Measurements from ENCODE around the gene NR2F2.
"Not testable (repeated sequence)": the region's sequence is repeated elsewhere in the genome, so short reads cannot be mapped to it uniquely, and the experiment has no call there.

Gene NR2F2

DNA sequence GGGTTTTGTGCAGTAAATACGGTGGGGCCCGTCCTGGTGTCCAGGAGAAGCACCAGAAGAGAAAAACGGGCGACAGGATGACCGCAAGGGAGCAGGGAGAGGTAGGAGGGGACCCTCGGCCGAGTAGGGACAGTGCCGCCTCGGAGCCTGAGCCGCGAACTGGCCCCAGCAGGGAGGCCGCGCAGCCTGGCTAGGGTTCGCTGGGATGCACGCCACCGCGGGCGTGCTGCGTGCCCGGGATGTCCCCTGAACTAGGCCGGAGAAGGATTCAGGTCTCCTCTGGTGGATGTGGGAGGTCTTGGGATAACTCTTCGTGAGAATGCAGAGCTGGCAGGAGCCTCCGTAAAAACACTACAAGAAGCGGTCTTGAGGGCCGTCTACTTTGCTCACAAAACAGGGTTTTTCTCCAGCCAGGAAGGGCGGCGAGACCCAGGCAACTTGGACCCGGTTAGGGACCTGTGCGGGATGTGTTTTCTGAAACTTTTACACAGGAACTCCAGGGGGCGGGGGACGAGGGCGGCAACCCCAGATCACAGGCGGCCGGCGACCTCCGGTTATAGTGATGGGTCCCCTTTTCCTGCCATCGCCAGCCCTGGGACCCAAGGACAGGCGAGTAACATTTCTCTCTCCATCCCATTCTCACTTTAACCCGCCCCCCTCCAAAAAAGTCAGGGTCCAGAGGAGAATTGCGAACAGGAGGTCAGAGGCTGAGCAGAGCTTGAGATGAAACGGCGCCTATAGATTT lies 35.5 kb downstream of the NR2F2 start:
- no peak for TF ChIP-seq POLR2A (IDR thresholded peaks at IDR 0.05; ENCODE audit: low read depth, low read length)
- TF ChIP-seq TAF1 (IDR thresholded peaks at IDR 0.05; ENCODE audit: low read depth, low read length) = no peak
- TF ChIP-seq POLR2AphosphoS5 (IDR thresholded peaks at IDR 0.05; ENCODE audit: low read depth, low read length) = no peak
- no peak for TF ChIP-seq POU2F2 (IDR thresholded peaks at IDR 0.05; ENCODE audit: low read depth, low read length)
- TF ChIP-seq PAX5 (IDR thresholded peaks at IDR 0.05; ENCODE audit: insufficient read depth, low read length, severe bottlenecking) = no peak
- TF ChIP-seq SPI1 (IDR thresholded peaks at IDR 0.05; ENCODE audit: low read depth, low read length) = no peak
- FAIRE-seq (no peak), DNase-seq (ENCODE audit: insufficient read length, low spot score) (no peak)

DNA sequence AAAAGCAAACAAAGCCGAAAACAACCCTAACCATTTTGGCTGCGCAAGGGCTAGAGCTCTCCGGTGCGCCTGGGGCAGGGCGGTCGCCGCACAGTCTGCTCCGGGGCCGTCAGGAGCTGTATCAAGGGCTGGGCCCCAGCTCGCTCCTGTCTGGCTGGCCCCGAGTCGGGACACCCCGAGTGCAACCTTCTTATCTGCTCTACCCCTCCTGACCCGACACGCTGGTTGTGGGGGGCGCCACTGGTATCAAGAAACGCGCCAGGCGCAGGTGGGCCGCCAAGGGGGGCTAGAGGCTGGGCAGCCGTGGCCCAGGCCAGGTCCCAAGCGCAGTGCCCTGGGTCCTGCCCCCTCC lies 36.0 kb downstream of the NR2F2 start:
- TF ChIP-seq POLR2AphosphoS5 (IDR thresholded peaks at IDR 0.05; ENCODE audit: low read depth, low read length) (no peak), POU2F2 (IDR thresholded peaks at IDR 0.05; ENCODE audit: low read depth, low read length) (no peak), SPI1 (IDR thresholded peaks at IDR 0.05; ENCODE audit: low read depth, low read length) (no peak), TAF1 (IDR thresholded peaks at IDR 0.05; ENCODE audit: low read depth, low read length) (no peak), PAX5 (IDR thresholded peaks at IDR 0.05; ENCODE audit: insufficient read depth, low read length, severe bottlenecking) (no peak), POLR2A (IDR thresholded peaks at IDR 0.05; ENCODE audit: low read depth, low read length) (no peak)
- FAIRE-seq (no peak), DNase-seq (ENCODE audit: insufficient read length, low spot score) (no peak)

DNA sequence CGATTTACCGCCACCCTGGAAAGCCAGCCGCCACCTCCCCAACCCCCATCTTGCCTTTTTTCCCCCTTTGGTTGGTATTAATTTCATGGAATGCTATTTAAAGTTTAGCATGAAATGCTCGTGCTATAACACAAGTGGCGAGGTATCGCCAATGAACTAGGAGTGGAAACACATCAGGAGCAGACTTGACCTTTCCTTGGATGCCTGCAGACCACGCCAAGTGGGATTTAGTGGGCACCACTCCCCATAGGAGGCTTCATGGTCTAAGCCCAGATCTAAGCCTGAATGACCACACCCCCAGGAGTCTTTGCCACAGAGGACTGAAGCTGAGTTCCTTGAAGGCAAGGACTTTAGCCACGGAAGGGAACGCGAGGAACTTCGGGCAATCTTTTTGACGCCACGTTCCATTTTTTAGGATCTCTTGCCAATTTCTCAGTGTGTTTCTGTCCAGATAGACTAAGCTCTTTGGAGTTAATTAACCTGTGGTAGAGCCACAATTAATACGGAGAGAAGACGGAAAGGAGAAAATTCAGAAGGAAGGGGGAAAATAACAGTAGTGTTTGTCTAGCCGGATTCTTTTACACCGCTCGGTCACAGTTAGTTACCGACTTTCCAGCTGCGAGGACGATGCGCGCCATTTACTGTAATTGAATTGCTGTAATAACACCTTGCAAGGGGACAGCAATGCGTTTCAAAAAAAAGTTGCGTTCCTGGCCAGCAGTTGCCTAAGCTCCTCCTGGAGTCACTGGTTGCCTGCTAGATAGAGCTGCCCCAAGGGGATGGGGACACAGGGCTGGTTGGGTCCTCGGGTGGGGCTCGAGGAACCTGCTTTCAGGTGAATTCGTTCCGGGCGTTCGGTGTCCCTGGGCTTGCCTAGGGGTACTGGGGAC lies 37.1 kb downstream of the NR2F2 start:
- DNase-seq (ENCODE audit: insufficient read length, low spot score) (no peak), FAIRE-seq (no peak)
- TF ChIP-seq SPI1 (IDR thresholded peaks at IDR 0.05; ENCODE audit: low read depth, low read length) (no peak), POLR2A (IDR thresholded peaks at IDR 0.05; ENCODE audit: low read depth, low read length) (no peak), POU2F2 (IDR thresholded peaks at IDR 0.05; ENCODE audit: low read depth, low read length) (no peak), PAX5 (IDR thresholded peaks at IDR 0.05; ENCODE audit: insufficient read depth, low read length, severe bottlenecking) (no peak), POLR2AphosphoS5 (IDR thresholded peaks at IDR 0.05; ENCODE audit: low read depth, low read length) (no peak), TAF1 (IDR thresholded peaks at IDR 0.05; ENCODE audit: low read depth, low read length) (no peak)

DNA sequence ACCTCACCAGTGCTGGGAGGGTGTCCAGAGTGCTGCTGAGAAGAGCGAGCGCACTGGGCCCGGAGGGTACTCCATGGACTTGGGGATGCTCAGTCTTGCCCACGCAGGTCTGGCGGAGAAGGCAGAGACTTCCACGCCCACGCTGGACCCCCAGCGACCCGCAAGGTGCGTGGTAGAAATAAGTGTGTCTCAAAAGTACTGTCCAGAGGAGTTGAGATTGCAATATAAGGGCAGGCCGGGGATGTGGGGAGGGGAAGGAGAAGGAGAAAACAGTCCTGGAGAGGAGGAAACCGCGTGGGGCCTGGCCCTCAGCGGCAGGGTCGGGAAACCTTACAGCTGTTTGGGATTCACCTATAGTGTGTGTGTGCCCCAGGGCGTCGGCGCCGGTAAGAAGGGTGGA lies 38.9 kb downstream of the NR2F2 start:
- DNase-seq (ENCODE audit: insufficient read length, low spot score) = no peak
- no peak for TF ChIP-seq PAX5 (IDR thresholded peaks at IDR 0.05; ENCODE audit: insufficient read depth, low read length, severe bottlenecking)
- TF ChIP-seq POLR2A (IDR thresholded peaks at IDR 0.05; ENCODE audit: low read depth, low read length) = no peak
- TF ChIP-seq POLR2AphosphoS5 (IDR thresholded peaks at IDR 0.05; ENCODE audit: low read depth, low read length) = no peak
- no peak for FAIRE-seq

DNA sequence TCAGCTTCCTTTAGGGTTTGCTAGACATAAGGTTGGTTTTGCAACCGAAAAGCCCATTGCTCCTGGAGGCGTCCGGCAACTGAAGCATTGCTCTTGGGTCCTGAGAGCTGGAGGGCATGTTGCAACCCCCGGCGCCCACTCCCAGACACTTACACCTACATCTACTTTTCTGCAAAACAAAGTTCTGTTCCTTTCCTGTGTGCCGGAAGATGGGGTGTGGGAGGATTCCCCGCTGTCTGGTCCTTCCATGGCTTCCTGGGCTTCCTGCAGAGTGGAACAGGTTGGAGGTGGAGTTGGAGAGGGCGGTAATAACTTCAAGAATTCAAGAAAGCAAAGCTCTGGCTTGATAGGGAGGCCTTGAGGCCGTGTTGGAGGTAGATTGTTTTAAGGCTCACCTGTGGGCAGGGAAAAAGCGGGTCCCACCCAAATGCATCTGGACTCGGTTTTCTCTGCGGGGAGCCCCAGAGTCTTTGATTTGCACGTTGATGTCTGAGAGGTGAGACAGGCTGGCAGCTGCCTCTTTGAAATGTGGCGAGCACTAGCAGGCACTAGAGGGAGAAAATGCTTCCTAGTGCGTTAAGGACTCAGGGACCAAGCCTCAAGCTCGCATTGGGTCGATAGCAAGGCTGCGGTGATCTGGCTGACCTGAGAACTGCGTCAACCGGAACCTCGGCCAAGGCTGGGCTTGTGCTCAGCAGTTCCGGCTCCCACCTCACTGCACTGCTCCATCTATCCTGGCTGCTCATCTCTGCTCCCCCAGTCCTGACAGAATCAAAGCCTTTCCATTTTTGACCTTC lies 39.5 kb downstream of the NR2F2 start:
- no peak for FAIRE-seq
- TF ChIP-seq SPI1 (IDR thresholded peaks at IDR 0.05; ENCODE audit: low read depth, low read length) (no peak), POU2F2 (IDR thresholded peaks at IDR 0.05; ENCODE audit: low read depth, low read length) (no peak), POLR2A (IDR thresholded peaks at IDR 0.05; ENCODE audit: low read depth, low read length) (no peak), TAF1 (IDR thresholded peaks at IDR 0.05; ENCODE audit: low read depth, low read length) (no peak), POLR2AphosphoS5 (IDR thresholded peaks at IDR 0.05; ENCODE audit: low read depth, low read length) (no peak), PAX5 (IDR thresholded peaks at IDR 0.05; ENCODE audit: insufficient read depth, low read length, severe bottlenecking) (no peak)
- DNase-seq (ENCODE audit: insufficient read length, low spot score) = no peak

DNA sequence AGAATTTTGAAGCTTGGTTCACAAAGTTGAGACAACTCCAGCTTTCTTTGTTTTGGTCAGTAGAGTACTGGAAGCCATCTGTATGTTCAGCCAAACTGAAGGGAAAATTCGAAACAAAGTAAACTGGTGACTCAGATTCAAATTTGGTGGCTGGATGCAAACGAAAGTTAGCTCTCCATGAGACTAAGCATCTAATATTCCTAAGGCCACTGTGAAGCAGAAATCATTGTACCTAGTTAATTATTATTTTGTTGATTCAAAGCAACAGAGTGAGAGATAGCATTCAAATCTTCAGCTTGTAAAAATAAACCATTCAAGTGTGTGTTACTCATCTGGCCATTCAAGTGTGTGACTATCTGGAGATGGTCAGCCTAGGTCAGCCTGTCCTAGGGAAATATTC lies 42.1 kb downstream of the NR2F2 start:
- TF ChIP-seq TAF1 (IDR thresholded peaks at IDR 0.05; ENCODE audit: low read depth, low read length) (no peak), POLR2A (IDR thresholded peaks at IDR 0.05; ENCODE audit: low read depth, low read length) (no peak), POLR2AphosphoS5 (IDR thresholded peaks at IDR 0.05; ENCODE audit: low read depth, low read length) (no peak), POU2F2 (IDR thresholded peaks at IDR 0.05; ENCODE audit: low read depth, low read length) (no peak), SPI1 (IDR thresholded peaks at IDR 0.05; ENCODE audit: low read depth, low read length) (no peak)
- no peak for FAIRE-seq
- DNase-seq (ENCODE audit: insufficient read length, low spot score) = no peak

DNA sequence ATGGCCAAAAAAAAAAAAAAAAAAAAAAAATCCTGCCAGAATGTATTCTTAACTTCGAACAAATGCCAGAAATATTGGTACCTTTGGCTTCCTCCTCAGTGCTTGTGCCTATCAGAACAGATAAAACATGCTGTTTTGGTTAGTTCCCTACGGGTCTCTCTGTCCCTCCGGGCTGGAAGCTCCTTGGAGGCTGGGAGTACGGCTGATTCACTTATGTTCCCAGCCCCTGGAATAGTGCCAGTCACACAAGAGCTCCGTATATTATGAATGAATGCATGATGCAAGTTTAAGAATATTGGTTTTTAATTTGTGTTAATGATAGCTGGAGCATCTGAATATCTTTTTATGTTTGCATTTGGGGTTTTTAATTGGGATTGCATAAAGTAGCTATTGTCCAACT lies 44.0 kb downstream of the NR2F2 start:
- TF ChIP-seq POLR2A (IDR thresholded peaks at IDR 0.05; ENCODE audit: low read depth, low read length) = no peak
- TF ChIP-seq PAX5 (IDR thresholded peaks at IDR 0.05; ENCODE audit: insufficient read depth, low read length, severe bottlenecking) = no peak
- no peak for TF ChIP-seq TAF1 (IDR thresholded peaks at IDR 0.05; ENCODE audit: low read depth, low read length)
- TF ChIP-seq POU2F2 (IDR thresholded peaks at IDR 0.05; ENCODE audit: low read depth, low read length) = no peak
- TF ChIP-seq SPI1 (IDR thresholded peaks at IDR 0.05; ENCODE audit: low read depth, low read length) = no peak
- TF ChIP-seq POLR2AphosphoS5 (IDR thresholded peaks at IDR 0.05; ENCODE audit: low read depth, low read length) = no peak
- DNase-seq (ENCODE audit: insufficient read length, low spot score) = no peak
- FAIRE-seq = no peak

DNA sequence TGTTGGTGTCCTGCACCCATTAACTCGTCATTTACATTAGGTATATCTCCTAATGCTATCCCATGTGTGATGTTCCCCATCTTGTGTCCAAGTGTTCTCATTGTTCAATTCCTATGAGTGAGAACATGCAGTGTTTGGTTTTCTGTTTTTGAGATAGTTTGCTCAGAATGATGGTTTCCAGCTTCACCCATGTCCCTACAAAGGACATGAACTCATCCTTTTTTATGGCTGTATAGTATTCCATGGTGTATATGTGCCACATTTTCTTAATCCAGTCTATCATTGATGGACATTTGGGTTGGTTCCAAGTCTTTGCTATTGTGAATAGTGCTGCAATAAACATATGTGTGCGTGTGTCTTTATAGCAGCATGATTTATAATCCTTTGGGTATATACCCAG lies 49.1 kb downstream of the NR2F2 start:
- not testable (repeated sequence) for FAIRE-seq; DNase-seq (ENCODE audit: insufficient read length, low spot score)

DNA sequence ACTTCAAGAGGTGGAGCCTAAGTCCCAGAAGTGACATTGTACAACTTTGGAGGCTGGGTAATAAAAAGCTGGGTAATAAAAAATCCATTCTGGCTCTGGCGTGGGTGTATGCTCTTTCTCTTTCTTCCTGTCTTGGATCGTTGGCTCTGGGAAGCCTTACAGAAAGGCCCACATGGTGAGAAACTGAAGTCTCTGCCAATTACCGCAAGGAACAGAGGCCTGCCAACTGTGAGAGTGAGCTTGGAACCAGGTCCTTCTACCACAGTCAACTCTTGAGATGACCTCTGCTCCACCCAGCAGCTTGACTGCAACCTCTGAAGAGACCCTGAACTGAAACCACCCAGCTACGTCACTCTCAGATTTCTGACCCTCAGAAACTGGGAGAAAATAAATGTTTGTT lies 51.0 kb downstream of the NR2F2 start:
- FAIRE-seq (no peak), DNase-seq (ENCODE audit: insufficient read length, low spot score) (no peak)
- no peak for TF ChIP-seq TAF1 (IDR thresholded peaks at IDR 0.05; ENCODE audit: low read depth, low read length)
- TF ChIP-seq POLR2AphosphoS5 (IDR thresholded peaks at IDR 0.05; ENCODE audit: low read depth, low read length) = no peak
- TF ChIP-seq SPI1 (IDR thresholded peaks at IDR 0.05; ENCODE audit: low read depth, low read length) = no peak
- TF ChIP-seq POU2F2 (IDR thresholded peaks at IDR 0.05; ENCODE audit: low read depth, low read length) = no peak
- TF ChIP-seq POLR2A (IDR thresholded peaks at IDR 0.05; ENCODE audit: low read depth, low read length) = no peak
- no peak for TF ChIP-seq PAX5 (IDR thresholded peaks at IDR 0.05; ENCODE audit: insufficient read depth, low read length, severe bottlenecking)
